ENCODE results near the gene ERI3. TPM values are rescaled to one million over a fixed set of nuclear protein-coding genes. Genes with fewer than 3 reads are reported as not detected.

Gene ERI3
- total RNA-seq, 2 experiments from 2014 or later = 42.3 to 43.3 TPM

- POLR2A ChIA-PET = interaction anchor here (1.0 kb wide), 1 partner anchor 10 kb away, joined by 3 read pairs; no protein-coding TSS in a partner anchor
- Mint-ChIP-seq H3K4me3 (no peak overlapping the region), H3K36me3 (ENCODE audit: low read depth) (no peaks in the 10 kb centered on the region), H3K9me3 (no peaks in the 10 kb centered on the region), H3K4me1 (ENCODE audit: low read depth) (peaks cover 19% of the 10 kb centered on the region), H3K27ac (no peak overlapping the region), H3K27me3 (no peaks in the 10 kb centered on the region)
- intact Hi-C loops (cut with micrococcal nuclease) = no loop called here
- DNase-seq = no peak
- no peak for ATAC-seq
- CTCF ChIA-PET = no interaction called here
- TF ChIP-seq CTCF (IDR thresholded peaks at IDR 0.05) = no peak
Measured at GRCh38 chr1:44262816-44263567, 92.1 kb downstream of the ERI3 start.

GRCh38 chr1:44262414-44262813 lies 92.6 kb downstream of the ERI3 start:
- intact Hi-C loops (cut with micrococcal nuclease) = no loop called here
- no peaks in the 10 kb centered on the region for H3K9me3 Mint-ChIP-seq
- no peak for TF ChIP-seq CTCF (IDR thresholded peaks at IDR 0.05)
- ATAC-seq = no peak
- POLR2A ChIA-PET = interaction anchor here (1.0 kb wide), 1 partner anchor 10 kb away, joined by 3 read pairs; no protein-coding TSS in a partner anchor
- DNase-seq = no peak
- peaks cover 19% of the 10 kb centered on the region for H3K4me1 Mint-ChIP-seq (ENCODE audit: low read depth)
- no peaks in the 10 kb centered on the region for H3K36me3 Mint-ChIP-seq (ENCODE audit: low read depth)
- CTCF ChIA-PET = no interaction called here
- no peaks in the 10 kb centered on the region for H3K27me3 Mint-ChIP-seq
- no peak overlapping the region for H3K4me3 Mint-ChIP-seq
- no peak overlapping the region for H3K27ac Mint-ChIP-seq

- CTCF ChIA-PET = no interaction called here
- Mint-ChIP-seq H3K9me3 (no peaks in the 10 kb centered on the region), H3K27ac (no peak overlapping the region), H3K27me3 (no peaks in the 10 kb centered on the region), H3K4me3 (no peak overlapping the region), H3K36me3 (ENCODE audit: low read depth) (no peaks in the 10 kb centered on the region), H3K4me1 (ENCODE audit: low read depth) (peaks cover 19% of the 10 kb centered on the region)
- POLR2A ChIA-PET = no interaction called here
- no peak for DNase-seq
- ATAC-seq = no peak
- TF ChIP-seq CTCF (IDR thresholded peaks at IDR 0.05) = no peak
- intact Hi-C loops (cut with micrococcal nuclease) = no loop called here
Measured at GRCh38 chr1:44261962-44262361, 93.1 kb downstream of the ERI3 start.

GRCh38 chr1:44261171-44261817 lies 93.8 kb downstream of the ERI3 start:
- H3K27ac Mint-ChIP-seq = no peak overlapping the region
- CTCF ChIA-PET = no interaction called here
- H3K4me3 Mint-ChIP-seq = no peak overlapping the region
- POLR2A ChIA-PET = no interaction called here
- intact Hi-C loops (cut with micrococcal nuclease) = no loop called here
- no peak for TF ChIP-seq CTCF (IDR thresholded peaks at IDR 0.05)
- DNase-seq = no peak
- H3K4me1 Mint-ChIP-seq (ENCODE audit: low read depth) = peaks cover 19% of the 10 kb centered on the region
- no peak for ATAC-seq
- no peaks in the 10 kb centered on the region for H3K27me3 Mint-ChIP-seq
- H3K36me3 Mint-ChIP-seq (ENCODE audit: low read depth) = no peaks in the 10 kb centered on the region
- H3K9me3 Mint-ChIP-seq = no peaks in the 10 kb centered on the region

- Mint-ChIP-seq H3K36me3 (ENCODE audit: low read depth) (no peaks in the 10 kb centered on the region), H3K4me1 (ENCODE audit: low read depth) (peaks cover 15% of the 10 kb centered on the region), H3K27me3 (no peaks in the 10 kb centered on the region), H3K4me3 (no peak overlapping the region), H3K27ac (no peak overlapping the region), H3K9me3 (no peaks in the 10 kb centered on the region)
- DNase-seq (no peak), ATAC-seq (no peak)
- intact Hi-C loops (cut with micrococcal nuclease) = no loop called here
- POLR2A ChIA-PET = no interaction called here
- no peak for TF ChIP-seq CTCF (IDR thresholded peaks at IDR 0.05)
- CTCF ChIA-PET = no interaction called here
Measured at GRCh38 chr1:44260792-44261170, 94.3 kb downstream of the ERI3 start.
